ENCODE measurements around the gene PPM1N. TPM values are rescaled to one million over a fixed set of nuclear protein-coding genes. Genes with fewer than 3 reads are reported as not detected.

The PPM1N gene
- polyA plus RNA-seq, result 1 to 10 TPM in 1 of 3 donors, under 1 TPM in 2; 0.62 to 3.7 (median 0.71) TPM

- WGBS, 3 donors, result 2 to 4% (median 3%) methylated on average over 70 to 89 of the region's 89 CpGs
- no peak within 1 kb of the TSS for H3K27ac ChIP-seq (ENCODE audit: low read depth, low read length)
Measured at GRCh38 chr19:45498411-45499195, at the start of gene PPM1N. Gene PPM1N (plus strand): TSS chr19:45498443. CDS start chr19:45498473, 30 bp downstream.

DNA sequence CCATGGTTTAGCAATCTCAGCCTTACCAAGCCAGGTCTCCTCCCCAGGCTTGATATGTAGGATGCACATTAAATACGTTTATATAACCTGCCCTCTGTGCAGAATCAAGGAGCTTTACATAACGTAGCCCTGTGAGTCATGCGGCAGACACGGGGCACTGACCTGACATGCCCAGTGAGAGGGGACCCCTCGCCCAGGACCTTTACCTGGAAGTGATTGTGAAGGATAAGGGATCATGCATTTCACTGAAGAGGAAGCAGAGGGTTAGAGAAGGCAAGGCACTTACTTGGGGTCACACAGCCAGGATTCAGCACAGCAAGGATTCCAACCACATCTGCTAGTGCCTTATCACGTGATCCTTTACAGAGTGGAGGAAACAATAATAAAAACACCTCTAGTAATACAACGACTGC is 49.4 kb upstream of the PPM1N start:
- WGBS, 3 donors, result 71 to 77% (median 72%) methylated on average over 7 of the region's 7 CpGs
- no peak overlapping the region for H3K27ac ChIP-seq (ENCODE audit: low read depth, low read length)

DNA sequence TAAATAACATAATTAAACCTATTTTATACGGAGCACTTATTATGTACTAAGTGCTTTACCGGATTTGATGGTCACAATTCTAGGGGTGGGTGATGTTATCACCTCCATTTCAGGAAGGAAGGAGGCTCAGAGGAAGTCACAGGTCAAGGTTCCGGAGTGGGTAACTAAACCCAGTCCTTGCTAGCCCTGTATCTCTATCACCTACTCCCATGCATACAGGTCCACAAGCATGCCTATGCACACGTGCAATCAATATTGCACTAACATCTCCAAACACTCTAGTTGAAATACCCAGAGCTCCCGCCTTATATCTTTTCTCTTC is 48.3 kb upstream of the PPM1N start:
- WGBS, 3 donors, result 17 to 23% (median 19%) methylated on average over 5 of the region's 5 CpGs
- H3K27ac ChIP-seq (ENCODE audit: low read depth, low read length), result no peak overlapping the region

DNA sequence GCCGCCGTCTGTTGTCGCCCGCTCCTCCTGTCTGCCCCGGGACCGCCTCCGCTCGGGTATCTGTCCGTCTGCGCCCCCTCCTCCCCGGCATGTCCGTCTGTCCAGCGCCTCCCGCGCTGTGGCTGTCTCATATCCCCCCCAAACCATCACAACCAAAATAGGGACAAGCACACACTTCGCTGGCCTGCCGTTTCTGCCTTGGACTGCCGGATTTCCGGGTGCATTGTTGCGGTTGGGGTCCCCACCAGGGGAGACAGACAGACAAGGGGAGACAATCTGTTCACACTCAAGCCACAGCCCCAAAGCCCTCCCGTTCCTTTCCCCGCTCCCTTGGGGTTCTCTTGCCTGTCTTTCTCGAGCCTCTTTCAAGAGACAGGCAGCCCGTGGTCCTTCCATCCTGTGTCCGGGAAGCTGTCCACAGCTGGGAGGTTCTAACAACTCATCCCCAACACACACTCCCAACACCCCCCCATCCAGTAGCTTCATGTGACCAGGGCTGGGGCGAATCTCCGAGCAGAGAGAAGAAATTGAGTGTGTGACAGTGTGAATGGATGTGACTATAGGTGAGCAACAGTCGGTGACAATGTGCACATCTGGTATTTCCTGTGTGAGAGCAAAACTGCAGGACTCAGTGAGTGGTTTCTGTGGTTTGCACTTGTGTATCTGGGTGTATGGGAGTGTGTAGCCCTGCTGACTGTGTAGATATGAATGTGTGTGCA is 47.0 kb upstream of the PPM1N start:
- 3 to 9% (median 4%) methylated on average over 21 to 28 of the region's 28 CpGs for WGBS, 3 donors
- H3K27ac ChIP-seq (ENCODE audit: low read depth, low read length), result no peak overlapping the region

DNA sequence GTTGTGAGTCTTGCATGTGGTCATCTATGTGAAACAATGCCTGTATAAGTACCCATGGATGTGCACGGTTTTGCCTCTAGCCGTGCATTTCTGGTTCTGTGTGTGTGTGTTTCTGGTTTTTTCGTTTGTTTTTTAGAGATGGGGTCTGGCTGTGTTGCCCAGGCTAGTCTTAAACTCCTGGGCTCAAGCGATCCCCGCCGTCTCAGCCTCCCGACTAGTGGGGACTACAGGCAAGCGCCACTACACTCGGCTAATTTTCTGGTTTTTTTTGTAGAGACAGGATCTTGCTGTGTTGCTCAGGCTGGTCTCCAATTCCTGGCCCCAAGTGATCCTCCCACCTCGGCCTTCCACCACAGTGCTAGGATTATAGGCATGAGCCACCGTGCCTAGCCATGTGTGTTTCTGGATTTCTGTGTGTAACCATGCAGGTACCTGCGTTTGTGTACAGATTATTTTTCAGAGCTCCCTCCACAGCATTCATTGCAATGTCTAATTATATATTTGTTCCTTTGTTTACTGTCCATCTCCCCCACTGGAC is 46.3 kb upstream of the PPM1N start:
- 76 to 82% (median 80%) methylated on average over 12 of the region's 12 CpGs for WGBS, 3 donors
- no peak overlapping the region for H3K27ac ChIP-seq (ENCODE audit: low read depth, low read length)

DNA sequence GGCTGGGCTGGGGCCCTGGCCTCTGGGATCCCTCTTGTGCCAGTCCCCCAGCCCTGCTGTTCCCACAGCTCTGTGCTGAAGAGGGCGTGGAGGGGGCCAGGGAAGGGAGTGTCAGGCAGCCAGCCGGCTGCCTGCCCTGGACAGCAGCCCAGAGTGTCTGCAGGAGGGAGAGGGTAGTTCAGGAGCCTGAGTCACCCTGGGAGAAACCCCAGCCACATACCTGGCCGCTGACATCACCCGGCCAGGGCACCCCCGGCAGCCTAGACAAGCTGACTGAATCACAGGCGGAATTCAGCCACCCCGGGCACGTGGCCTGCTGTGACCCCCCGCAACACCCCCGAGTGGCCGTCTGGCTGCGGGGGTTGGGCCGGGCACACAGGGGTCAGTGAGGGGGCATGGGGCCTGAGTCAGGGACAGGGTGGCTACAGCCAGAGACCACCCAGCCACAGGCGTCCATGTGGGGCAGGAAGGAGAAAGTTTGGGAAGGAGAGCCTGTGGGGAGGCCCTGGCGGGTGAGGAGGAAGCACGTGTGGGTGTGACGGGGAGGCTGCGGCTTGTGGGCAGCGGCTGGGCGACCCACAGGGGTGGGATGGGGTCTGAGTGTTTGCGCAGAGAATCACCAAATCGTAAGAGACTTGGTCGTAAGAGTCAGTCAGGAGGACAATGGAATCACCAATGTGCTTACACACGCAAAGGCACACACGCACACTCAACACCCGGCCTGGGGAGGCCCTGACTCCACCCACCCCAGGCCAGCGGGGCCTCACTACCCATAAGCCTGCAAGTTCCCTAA is 42.3 kb upstream of the PPM1N start:
- WGBS, 3 donors, result 6 to 18% (median 10%) methylated on average over 27 of the region's 27 CpGs
- no peak overlapping the region for H3K27ac ChIP-seq (ENCODE audit: low read depth, low read length)

- 47 to 75% (median 47%) methylated on average over 2 of the region's 2 CpGs for WGBS, 3 donors
- no peak overlapping the region for H3K27ac ChIP-seq (ENCODE audit: low read depth, low read length)
Measured at GRCh38 chr19:45456500-45456815, 41.8 kb upstream of the PPM1N start.

- no peak overlapping the region for H3K27ac ChIP-seq (ENCODE audit: low read depth, low read length)
Measured at GRCh38 chr19:45457776-45458175, 40.5 kb upstream of the PPM1N start.

DNA sequence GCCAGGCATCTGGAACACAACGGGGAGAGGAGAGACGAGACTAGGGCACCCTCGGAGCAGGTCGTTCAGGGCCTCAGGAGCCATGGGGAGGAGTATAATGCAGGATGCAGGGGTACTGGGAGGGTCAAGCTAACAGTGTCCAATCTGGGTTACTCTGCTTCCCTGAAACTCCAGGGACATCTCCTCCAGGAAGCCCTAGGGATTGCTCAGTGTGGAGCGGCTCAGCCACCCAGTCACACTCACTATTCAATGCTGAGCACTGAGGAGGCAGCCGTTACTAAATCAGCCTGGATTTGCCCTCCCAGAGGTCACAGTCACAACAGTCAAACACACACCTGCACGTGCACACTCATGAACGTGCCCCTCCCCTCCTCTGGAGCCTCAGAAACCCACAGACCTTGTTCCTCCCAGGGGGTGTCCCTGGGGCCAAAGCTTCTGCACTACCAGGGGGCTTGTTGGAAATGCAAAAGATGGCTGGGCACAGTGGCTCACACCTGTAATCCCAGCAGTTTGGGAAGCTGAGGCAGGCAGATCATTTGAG is 37.4 kb upstream of the PPM1N start:
- WGBS, 3 donors, result 48 to 57% (median 54%) methylated on average over 8 of the region's 8 CpGs
- no peak overlapping the region for H3K27ac ChIP-seq (ENCODE audit: low read depth, low read length)

DNA sequence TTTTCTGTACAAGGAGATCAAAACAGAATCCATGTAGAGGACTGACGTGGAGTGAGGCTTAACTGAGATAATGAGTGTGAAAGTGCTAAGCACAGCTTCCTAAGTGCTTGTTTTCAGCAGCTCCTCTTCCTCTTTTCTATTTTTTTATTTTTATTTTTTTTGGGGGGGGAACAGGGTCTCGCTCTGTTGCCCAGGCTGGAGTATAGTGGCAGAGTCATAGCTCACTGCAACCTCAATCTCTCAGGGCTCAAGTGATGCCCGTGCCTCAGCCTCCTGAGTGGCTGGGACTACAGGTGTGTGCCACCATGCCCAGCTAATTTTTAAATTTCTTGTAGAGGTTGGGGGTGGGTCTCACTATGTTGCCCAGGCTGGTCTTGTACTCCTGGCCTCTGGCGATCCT is 36.1 kb upstream of the PPM1N start:
- WGBS, 3 donors, result 64 to 73% (median 66%) methylated on average over 4 of the region's 4 CpGs
- H3K27ac ChIP-seq (ENCODE audit: low read depth, low read length), result no peak overlapping the region

- H3K27ac ChIP-seq (ENCODE audit: low read depth, low read length), result no peak overlapping the region
- 69 to 82% (median 80%) methylated on average over 4 of the region's 4 CpGs for WGBS, 3 donors
Measured at GRCh38 chr19:45463241-45463640, 35.0 kb upstream of the PPM1N start.

- no peak overlapping the region for H3K27ac ChIP-seq (ENCODE audit: low read depth, low read length)
- WGBS, 3 donors, result 80 to 93% (median 88%) methylated on average over 2 of the region's 2 CpGs
Measured at GRCh38 chr19:45464274-45464673, 34.0 kb upstream of the PPM1N start.

DNA sequence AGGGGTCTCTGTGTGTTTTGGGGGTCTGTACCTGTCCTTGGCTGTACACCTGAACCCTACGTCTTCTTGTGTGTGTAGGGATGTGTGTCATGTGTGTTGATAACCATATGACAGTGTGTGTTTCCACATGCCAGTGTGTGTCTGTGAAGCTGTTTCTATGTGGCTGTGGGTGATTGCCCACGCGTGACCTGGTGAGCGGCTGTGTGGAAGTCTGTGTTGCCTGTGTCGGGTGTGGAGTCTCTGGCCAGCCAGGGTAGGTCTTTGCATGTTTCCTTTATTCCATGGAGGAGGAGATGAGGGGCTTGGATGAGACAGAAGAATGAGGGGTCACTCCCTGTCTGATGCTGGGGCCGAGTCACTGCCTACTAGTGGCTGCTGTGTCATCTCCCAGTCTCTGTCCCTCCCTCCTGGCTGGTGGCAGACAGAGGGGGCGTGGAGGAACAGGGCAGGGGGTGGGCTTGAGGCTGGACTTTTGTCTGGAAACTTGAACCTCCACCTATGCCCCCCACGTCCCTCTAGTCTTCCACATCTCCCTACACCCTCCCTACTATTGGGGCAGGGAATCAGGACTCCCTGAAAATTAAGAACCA is 33.3 kb upstream of the PPM1N start:
- WGBS, 3 donors, result 61 to 64% (median 61%) methylated on average over 8 of the region's 8 CpGs
- H3K27ac ChIP-seq (ENCODE audit: low read depth, low read length), result no peak overlapping the region

GRCh38 chr19:45467115-45467455 is 31.2 kb upstream of the PPM1N start:
- H3K27ac ChIP-seq (ENCODE audit: low read depth, low read length), result no peak overlapping the region
- 1 to 3% (median 2%) methylated on average over 11 of the region's 11 CpGs for WGBS, 3 donors

GRCh38 chr19:45467456-45468158 is 30.6 kb upstream of the PPM1N start, which contains the start of gene FOSB:
Gene FOSB (plus strand): TSS chr19:45467996. CDS start chr19:45468587, 591 bp downstream.
- H3K27ac ChIP-seq (ENCODE audit: low read depth, low read length), result peak within 1 kb of the TSS; percentile 48
- 0 to 1% (median 1%) methylated on average over 54 to 56 of the region's 56 CpGs for WGBS, 3 donors

DNA sequence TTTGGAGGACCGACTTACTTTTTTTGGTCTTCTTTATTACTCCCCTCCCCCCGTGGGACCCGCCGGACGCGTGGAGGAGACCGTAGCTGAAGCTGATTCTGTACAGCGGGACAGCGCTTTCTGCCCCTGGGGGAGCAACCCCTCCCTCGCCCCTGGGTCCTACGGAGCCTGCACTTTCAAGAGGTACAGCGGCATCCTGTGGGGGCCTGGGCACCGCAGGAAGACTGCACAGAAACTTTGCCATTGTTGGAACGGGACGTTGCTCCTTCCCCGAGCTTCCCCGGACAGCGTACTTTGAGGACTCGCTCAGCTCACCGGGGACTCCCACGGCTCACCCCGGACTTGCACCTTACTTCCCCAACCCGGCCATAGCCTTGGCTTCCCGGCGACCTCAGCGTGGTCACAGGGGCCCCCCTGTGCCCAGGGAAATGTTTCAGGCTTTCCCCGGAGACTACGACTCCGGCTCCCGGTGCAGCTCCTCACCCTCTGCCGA is 30.0 kb upstream of the PPM1N start:
- WGBS, 3 donors, result 0 to 1% (median 1%) methylated on average over 31 of the region's 31 CpGs
- H3K27ac ChIP-seq (ENCODE audit: low read depth, low read length), result peak overlapping the region; percentile 48

DNA sequence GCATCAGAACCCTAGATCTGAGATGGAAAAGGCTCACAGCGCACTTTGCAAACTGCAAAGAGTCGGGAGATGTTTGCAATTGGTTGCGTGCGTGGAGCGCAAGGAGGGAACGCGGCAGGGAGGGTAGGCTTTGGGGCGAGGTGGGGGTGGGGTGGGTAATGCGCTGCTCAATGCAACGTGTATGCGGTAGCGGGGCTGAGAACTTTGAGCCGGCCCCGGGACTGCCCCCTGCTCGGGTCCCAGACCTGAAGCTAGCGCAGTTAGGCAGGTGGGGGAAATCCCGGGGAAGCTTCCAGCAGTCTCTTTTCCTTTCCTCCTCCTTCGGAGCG is 29.5 kb upstream of the PPM1N start:
- peak overlapping the region; percentile 46 for H3K27ac ChIP-seq (ENCODE audit: low read depth, low read length)
- 0 to 1% (median 1%) methylated on average over 14 to 19 of the region's 19 CpGs for WGBS, 3 donors

All from adipose tissue (tissue), 3 donors.